ENCODE results near the gene TCTN2. TPM values are rescaled to one million over a fixed set of nuclear protein-coding genes. Genes with fewer than 3 reads are reported as not detected.

TCTN2 gene
- total and polyA plus RNA-seq, 10 of the 15 experiments (the other 5 are each of a cell fraction or from before 2014, with no cell fraction given), result 0.55 to 5.5 (median 3.3) TPM

GRCh38 chr12:123723765-123724164, 52.9 kb downstream of the TCTN2 start:
- in situ Hi-C loops (cut with MboI), result no loop called here
- no peaks in the 10 kb centered on the region; the same call in 1 of the 2 replicates for H3K79me2 ChIP-seq (ENCODE audit: control insufficient read depth, insufficient read depth, low read length)
- ATAC-seq, result peak; percentile 69
- no peak overlapping the region for H3K4me3 ChIP-seq
- H3K9me3 ChIP-seq (replicated peaks; ENCODE audit: control insufficient read depth, insufficient read depth, low read length), result no peaks in the 10 kb centered on the region
- SMC1A ChIA-PET (ENCODE audit: uncharacterized antibody, unreplicated experiment), result interaction anchor here (5.0 kb wide), 1 partner anchor 11 kb away, joined by 28 read pairs; the partner anchor contains the start of gene ATP6V0A2
- no peaks in the 10 kb centered on the region for H4K20me1 ChIP-seq (ENCODE audit: control insufficient read depth, insufficient read depth)
- intact Hi-C loops (cut with micrococcal nuclease; ENCODE audit: unreplicated experiment), result no loop called here
- no peak for DNase-seq (ENCODE audit: low read depth, low spot score)
- FAIRE-seq, result no peak
- H3K4me1 ChIP-seq (ENCODE audit: control insufficient read depth, insufficient read depth, low read length), result peaks cover 6% of the 10 kb centered on the region; the same call in 1 of the 2 replicates
- no peaks in the 10 kb centered on the region for H3K27me3 ChIP-seq (replicated peaks in 1 of 2; ENCODE audit: control insufficient read depth in 2 of 2, insufficient read depth in 2 of 2, low read length in 1 of 2)
- POLR2A ChIA-PET, result interaction anchor here (0.9 to 5.3 kb wide), 2 partner anchors 10 to 13 kb away, joined by 3 to 17 read pairs; partner anchors contain the start of gene ATP6V0A2
- CTCF ChIA-PET, result interaction anchor here (0.8 to 1.2 kb wide), 2 partner anchors 9 to 119 kb away, joined by 3 read pairs; no protein-coding TSS in a partner anchor
- peak overlapping the region; percentile 50 for H3K27ac ChIP-seq (ENCODE audit: control insufficient read depth, insufficient read depth)
- no peak overlapping the region for H2AFZ ChIP-seq (ENCODE audit: control insufficient read depth, low read depth, low read length)
- no TSS peak for BruUV-seq (replicated peaks)
- RAD21 ChIA-PET (ENCODE audit: unreplicated experiment), result no interaction called here
- no peak overlapping the region for H3K9ac ChIP-seq (ENCODE audit: control insufficient read depth, insufficient read depth, low read length)
- H3K4me2 ChIP-seq (ENCODE audit: control insufficient read depth, insufficient read depth), result peak overlapping the region; percentile 32; the same call in 1 of the 2 replicates
- peaks cover 5 to 6% of the 10 kb centered on the region in 2 experiments; a peak in 3 of 4 replicates for H3K36me3 ChIP-seq (ENCODE audit: control insufficient read depth in 2 of 2, insufficient read depth in 2 of 2, low read length in 1 of 2)
- 72% methylated on average over 5 of the region's 5 CpGs for WGBS (ENCODE audit: insufficient coverage, insufficient replicate concordance, low lambda C conversion rate, missing lambda C conversion rate)
- TF ChIP-seq TCF7 (IDR thresholded peaks at IDR 0.05; ENCODE audit: borderline replicate concordance) (peak; percentile 50; the same call in 1 of the 2 replicates), BCLAF1 (IDR thresholded peaks at IDR 0.05) (no peak), KDM1A (IDR thresholded peaks at IDR 0.05; ENCODE audit: borderline replicate concordance) (no peak), SREBF1 (IDR thresholded peaks at IDR 0.05; ENCODE audit: low read length) (no peak), USF1 (IDR thresholded peaks at IDR 0.05; ENCODE audit: borderline replicate concordance, extremely low read length, insufficient read depth, low read depth, low read length) (no peak), STAT1 (conservative IDR thresholded peaks at IDR 0.05) (no peak), ZNF592 (IDR thresholded peaks at IDR 0.05) (no peak), CREB1 (IDR thresholded peaks at IDR 0.05; ENCODE audit: low read depth) (peak; percentile 25; the same call in 1 of the 2 replicates), ATF2 (IDR thresholded peaks at IDR 0.05; ENCODE audit: low read length) (peak; percentile 63), SREBF2 (IDR thresholded peaks at IDR 0.05; ENCODE audit: low read length) (no peak), JUND (IDR thresholded peaks at IDR 0.05; ENCODE audit: low read depth, low read length) (no peak), BCL11A (IDR thresholded peaks at IDR 0.05; ENCODE audit: low read depth, low read length) (peak; percentile 48; the same call in 1 of the 2 replicates), MXI1 (IDR thresholded peaks at IDR 0.05; ENCODE audit: low read depth, low read length) (no peak)
